Measurements from ENCODE around the gene PTPN1.
A peak's percentile ranks its signal among the peaks of the same experiment; 100 is the strongest.
"Not testable (repeated sequence)": the region's sequence is repeated elsewhere in the genome, so short reads cannot be mapped to it uniquely, and the experiment has no call there.

The PTPN1 gene

DNA sequence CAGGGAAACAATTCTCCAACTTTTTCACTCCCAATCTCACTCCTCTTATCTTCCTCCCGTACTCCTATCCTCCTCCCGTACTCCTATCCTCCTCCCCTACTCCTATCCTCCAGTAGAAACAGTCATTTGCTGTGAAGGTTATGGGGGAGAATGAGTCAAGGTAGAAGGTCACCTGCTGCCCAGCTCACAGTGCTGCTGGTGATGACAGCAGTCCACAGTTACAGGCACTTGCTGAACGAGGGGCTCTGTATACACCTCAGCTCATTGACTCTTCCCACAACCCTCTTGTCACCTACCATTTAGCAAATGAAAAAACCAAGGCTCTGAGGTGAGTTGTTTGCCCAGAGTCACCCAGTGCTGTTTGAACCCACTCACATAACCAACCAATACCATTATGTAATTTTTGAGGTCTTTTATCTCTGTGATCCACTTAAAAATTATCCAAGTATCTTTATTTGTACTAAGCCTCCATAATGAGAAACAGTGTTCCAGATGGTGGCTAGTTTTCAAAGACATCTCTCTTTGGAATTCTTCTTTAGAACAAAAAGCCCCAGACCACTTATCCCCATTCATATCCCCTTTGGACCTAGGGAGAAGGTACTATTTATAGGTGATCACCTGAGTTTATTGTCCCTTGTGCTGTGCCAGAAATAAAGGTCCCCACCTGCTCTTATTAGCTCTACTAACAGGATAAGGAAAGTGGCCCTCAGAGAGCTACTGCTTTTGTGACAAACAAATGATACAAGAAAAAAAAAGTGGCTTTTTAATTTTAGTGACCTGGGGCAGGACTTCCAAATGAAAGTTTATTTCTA, 53.2 kb downstream of the PTPN1 start:
- TF ChIP-seq, protein P1, sequence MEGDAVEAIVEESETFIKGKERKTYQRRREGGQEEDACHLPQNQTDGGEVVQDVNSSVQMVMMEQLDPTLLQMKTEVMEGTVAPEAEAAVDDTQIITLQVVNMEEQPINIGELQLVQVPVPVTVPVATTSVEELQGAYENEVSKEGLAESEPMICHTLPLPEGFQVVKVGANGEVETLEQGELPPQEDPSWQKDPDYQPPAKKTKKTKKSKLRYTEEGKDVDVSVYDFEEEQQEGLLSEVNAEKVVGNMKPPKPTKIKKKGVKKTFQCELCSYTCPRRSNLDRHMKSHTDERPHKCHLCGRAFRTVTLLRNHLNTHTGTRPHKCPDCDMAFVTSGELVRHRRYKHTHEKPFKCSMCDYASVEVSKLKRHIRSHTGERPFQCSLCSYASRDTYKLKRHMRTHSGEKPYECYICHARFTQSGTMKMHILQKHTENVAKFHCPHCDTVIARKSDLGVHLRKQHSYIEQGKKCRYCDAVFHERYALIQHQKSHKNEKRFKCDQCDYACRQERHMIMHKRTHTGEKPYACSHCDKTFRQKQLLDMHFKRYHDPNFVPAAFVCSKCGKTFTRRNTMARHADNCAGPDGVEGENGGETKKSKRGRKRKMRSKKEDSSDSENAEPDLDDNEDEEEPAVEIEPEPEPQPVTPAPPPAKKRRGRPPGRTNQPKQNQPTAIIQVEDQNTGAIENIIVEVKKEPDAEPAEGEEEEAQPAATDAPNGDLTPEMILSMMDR (conservative IDR thresholded peaks at IDR 0.05; ENCODE audit: low read length): no peak
- no peak for DNase-seq (ENCODE audit: low read depth)
- H3K4me3 ChIP-seq (ENCODE audit: low read length): no peak overlapping the region

DNA sequence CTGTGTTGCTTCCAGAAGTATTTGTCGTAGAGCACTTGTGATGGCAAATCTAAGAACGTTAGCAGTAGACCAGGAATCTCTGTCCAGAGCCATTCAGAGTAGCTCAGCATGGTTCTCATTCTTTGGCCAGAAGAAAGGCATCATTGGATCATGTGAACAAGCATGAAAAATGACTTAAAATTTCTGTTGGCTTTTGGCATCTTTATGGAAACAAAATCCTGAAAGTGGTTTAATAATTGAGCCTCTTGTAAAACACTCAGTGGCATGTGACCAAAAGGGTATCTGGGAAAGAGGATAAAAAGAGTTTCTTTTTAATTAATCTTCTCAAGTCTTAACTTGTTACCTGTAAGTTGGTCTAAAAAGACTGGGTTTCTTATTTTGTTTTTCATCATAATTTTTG, 55.2 kb downstream of the PTPN1 start:
- TF ChIP-seq, protein P1 (conservative IDR thresholded peaks at IDR 0.05; ENCODE audit: low read length): no peak
- no peak for DNase-seq (ENCODE audit: low read depth)
- H3K4me3 ChIP-seq (ENCODE audit: low read length): no peak overlapping the region

DNA sequence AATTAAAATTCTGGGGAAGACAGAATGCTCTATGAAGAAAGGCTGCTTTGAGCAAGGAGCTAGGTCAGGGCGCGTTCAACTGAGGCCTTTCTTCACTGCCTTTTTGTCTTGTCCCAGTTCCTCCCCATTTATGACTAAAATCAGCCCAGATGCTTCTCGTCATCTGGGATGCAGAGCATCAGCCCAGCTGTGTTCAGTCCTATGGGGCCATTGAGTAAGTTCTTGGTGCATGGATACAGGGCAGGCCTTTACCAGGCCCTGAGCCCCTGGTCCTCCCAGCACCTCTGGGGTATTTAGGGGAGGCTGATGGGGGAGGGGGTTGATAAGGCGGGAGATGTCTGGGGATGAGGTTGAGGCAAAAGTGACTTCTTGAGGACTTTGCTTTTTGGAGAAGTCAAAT, 55.7 kb downstream of the PTPN1 start:
- TF ChIP-seq, protein P1 (conservative IDR thresholded peaks at IDR 0.05; ENCODE audit: low read length): no peak
- no peak overlapping the region for H3K4me3 ChIP-seq (ENCODE audit: low read length)
- no peak for DNase-seq (ENCODE audit: low read depth)

DNA sequence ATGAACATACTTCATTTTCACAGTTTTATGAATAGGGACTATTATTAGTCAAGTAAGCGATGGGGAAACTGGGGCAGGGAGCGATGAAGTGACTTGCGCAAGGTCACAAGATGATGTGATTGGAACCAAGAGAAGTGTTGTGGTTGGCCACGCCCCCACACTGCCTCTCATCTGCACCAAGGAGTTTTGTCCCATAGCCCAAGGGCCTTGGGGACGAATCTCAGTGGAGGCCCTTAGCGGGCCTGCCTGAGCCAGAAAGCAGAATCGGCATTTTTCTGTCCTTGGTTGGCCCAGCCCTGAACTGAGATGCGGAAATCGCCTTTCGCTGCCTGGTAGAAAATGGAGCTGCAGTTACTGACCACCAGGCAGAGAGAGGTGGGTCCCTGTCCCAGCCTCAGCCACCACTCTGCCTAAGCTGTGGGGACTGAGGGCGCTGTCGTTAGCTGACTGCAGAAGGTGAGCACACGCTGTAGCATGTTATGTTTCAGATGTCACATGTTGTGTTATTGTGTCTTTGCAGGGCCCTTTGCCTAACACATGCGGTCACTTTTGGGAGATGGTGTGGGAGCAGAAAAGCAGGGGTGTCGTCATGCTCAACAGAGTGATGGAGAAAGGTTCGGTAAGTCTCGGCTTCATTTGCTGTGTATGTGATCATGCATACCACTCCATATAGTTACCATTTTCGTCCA, 57.8 kb downstream of the PTPN1 start:
- TF ChIP-seq, protein P1 (conservative IDR thresholded peaks at IDR 0.05; ENCODE audit: low read length): no peak
- DNase-seq (ENCODE audit: low read depth): no peak
- no peak overlapping the region for H3K4me3 ChIP-seq (ENCODE audit: low read length)

DNA sequence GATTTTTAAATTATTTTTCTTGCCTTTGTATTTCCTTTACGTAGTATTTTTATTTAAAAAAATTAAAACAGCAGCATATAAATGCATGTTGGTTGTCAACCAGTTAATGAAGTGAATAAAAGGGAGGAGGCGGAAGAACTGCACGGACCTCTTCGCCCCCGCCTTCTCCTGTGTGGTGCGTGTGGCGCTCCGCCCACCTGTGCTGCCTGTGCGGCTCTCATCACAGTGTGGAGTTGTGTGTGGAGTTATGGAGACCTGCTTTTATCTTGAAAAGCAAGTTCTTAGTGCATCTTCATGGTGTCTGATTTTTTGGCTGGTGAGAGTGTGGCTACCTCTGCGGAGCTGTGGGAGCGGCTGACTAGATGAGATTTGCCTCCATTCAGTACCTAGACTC, 58.4 kb downstream of the PTPN1 start:
- TF ChIP-seq, protein P1 (conservative IDR thresholded peaks at IDR 0.05; ENCODE audit: low read length): no peak
- DNase-seq (ENCODE audit: low read depth): no peak
- H3K4me3 ChIP-seq (ENCODE audit: low read length): no peak overlapping the region

DNA sequence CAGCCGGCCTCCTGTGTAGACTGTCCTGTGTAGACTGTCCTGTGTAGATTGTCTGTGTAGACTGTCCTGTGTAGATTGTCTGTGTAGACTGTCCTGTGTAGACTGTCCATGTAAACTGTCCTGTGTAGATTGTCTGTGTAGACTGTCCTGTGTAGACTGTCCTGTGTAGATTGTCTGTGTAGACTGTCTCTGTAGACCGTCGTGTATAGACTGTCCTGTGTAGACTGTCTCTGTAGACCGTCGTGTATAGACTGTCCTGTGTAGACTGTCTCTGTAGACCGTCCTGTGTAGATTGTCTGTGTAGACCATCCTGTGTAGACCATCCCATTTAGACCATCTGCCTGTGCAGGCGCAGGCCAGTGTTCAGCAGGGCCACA, 59.3 kb downstream of the PTPN1 start:
- DNase-seq (ENCODE audit: low read depth); H3K4me3 ChIP-seq (ENCODE audit: low read length): not testable (repeated sequence)

DNA sequence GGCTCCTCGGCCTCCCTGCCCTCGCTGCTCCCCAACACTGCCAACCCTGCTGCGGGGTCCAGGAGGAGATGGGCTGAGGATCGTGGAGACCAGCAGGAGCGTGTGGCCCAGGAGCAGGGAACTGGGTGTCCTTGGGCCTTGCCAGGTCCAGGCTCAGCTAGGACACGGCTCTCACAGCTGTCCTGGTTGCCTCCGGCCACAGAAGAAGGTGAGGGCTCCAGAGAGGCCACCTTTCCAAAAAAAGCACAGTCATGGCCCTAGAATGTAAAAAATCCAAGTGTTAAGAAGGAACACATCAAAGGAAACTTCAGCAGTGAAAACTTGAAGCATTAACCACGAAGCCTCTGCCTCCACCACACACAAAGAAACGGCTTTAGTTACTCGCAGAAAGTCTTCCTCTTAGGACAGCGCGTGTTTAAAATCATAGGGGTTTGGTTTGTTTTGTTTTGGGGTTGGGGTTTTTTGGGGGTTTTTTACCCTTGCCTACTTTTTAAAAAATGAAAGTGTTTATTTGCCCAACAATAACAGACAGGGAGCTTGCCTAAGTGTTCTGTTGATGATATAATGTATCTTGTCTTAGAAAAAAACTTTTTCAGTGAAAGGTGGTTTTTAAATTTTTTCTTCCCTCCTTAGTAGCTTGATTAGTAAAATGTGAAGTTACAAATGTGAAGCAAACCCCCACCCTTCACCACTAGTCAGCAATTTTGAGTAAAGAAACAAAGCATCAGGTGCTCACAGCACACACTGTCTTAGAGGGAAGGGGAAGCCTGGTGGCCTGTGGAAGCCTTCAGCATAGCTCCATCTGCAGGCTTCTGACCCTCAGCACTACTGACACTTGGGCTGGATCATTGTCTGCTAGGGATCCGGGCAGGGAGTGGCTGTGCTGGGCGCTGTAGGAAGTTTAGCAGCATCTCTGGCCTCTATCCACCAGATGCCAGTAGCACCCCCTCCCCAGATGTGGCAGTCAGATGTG, 60.0 kb downstream of the PTPN1 start:
- no peak overlapping the region for H3K4me3 ChIP-seq (ENCODE audit: low read length)
- TF ChIP-seq, protein P1 (conservative IDR thresholded peaks at IDR 0.05; ENCODE audit: low read length): peak; percentile 47
- DNase-seq (ENCODE audit: low read depth): no peak
